ENCODE measurements around the gene SPINK13. TPM values are rescaled to one million over a fixed set of nuclear protein-coding genes. Genes with fewer than 3 reads are reported as not detected.

Gene SPINK13
- total and polyA plus RNA-seq, 2 donors: 1.1 TPM; not detected in 1

DNA sequence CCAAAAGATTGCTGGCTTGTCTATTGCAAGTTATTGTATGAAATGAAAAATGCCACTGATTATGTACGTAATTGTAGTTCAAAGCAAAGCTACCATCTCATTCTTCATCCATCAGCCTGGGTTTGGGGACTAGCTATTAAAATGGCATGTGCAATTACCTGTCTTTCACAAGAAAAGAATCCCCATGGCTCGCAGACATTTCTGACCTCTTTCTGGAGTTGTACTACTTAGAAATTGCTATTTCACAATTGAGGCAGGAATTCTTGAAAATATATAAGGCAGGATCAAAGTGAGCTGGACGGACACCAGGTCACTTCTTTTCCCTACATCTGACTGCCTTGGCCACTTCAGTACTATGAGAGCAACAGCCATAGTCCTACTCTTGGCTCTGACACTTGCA, 66.7 kb downstream of the SPINK13 start, which contains the start of gene SPINK9:
Gene SPINK9, plus strand, starts transcription at position 301 of the 400 bp plus-strand sequence. Its CDS starts 55 bp downstream, at position 356.
- Histone ChIP-seq H3K27me3 (ENCODE audit: control insufficient read depth in 2 of 2, insufficient read depth in 1 of 2, low read length in 1 of 2) (no peaks in the 10 kb centered on the region), H3K36me3 (ENCODE audit: control insufficient read depth in 2 of 2, insufficient read depth in 2 of 2, low read length in 1 of 2) (no peaks in the 10 kb centered on the region), H3K4me3 (ENCODE audit: low read length in 2 of 2) (no peak within 1 kb of the TSS), H3K9me3 (ENCODE audit: control insufficient read depth in 2 of 2, insufficient read depth in 1 of 2, low read length in 1 of 2) (no peaks in the 10 kb centered on the region), H3K27ac (ENCODE audit: low read depth in 1 of 2, low read length in 1 of 2) (no peak within 1 kb of the TSS), H3K4me1 (ENCODE audit: control insufficient read depth in 2 of 2, insufficient read depth in 2 of 2, low read length in 2 of 2) (no peaks in the 10 kb centered on the region)
- no peak for DNase-seq (ENCODE audit: low read depth in 6 of 9, low spot score in 9 of 9)
- WGBS: 94% methylated on average over 3 of the region's 3 CpGs

Other genes with a start within 250 kb of the SPINK13 start
- gene SPINK5, start 204.8 kb upstream of the SPINK13 start, total RNA-seq: 3.4 TPM
- gene SPINK5, start 204.8 kb upstream of the SPINK13 start, polyA plus RNA-seq: 41.6 TPM
- not detected for gene SPINK14, start 100.2 kb upstream of the SPINK13 start, total RNA-seq
- not detected for gene SPINK14, start 100.2 kb upstream of the SPINK13 start, polyA plus RNA-seq
- gene SPINK6, start 65.8 kb upstream of the SPINK13 start, total RNA-seq: 1.2 TPM
- 9.9 TPM for gene SPINK6, start 65.8 kb upstream of the SPINK13 start, polyA plus RNA-seq
- gene MARCOL, start 30.3 kb upstream of the SPINK13 start, total RNA-seq: not detected
- not detected for gene MARCOL, start 30.3 kb upstream of the SPINK13 start, polyA plus RNA-seq
- gene SPINK7, start 43.6 kb downstream of the SPINK13 start, total RNA-seq: 1.2 TPM
- gene SPINK7, start 43.6 kb downstream of the SPINK13 start, polyA plus RNA-seq: 33.6 TPM
- 0.33 TPM for gene SPINK9, start 66.8 kb downstream of the SPINK13 start, total RNA-seq
- gene SPINK9, start 66.8 kb downstream of the SPINK13 start, polyA plus RNA-seq: 13.5 TPM
- gene FBXO38, start 115.2 kb downstream of the SPINK13 start, total RNA-seq: 49.9 TPM
- 25.1 TPM for gene FBXO38, start 115.2 kb downstream of the SPINK13 start, polyA plus RNA-seq

All from thymus (tissue), 11 donors.